BLaER1 treated with 17β-estradiol and CSF1 and Interleukin-3, amounts not matched to agents 10 nM and 100 nM (cell line): ENCODE data around the gene RIC8B.

Experiments
- H3K27ac ChIP-seq, 11 experiments: shearing (Covaris generic); formaldehyde crosslinking; 2 replicates each; pipeline ENCODE4 v1.8.1; 2022
- H3K27me3 ChIP-seq, 11 experiments: shearing (Covaris generic); formaldehyde crosslinking; 2 replicates each; pipeline ENCODE4 v1.8.1; 2022
- H3K36me3 ChIP-seq, 11 experiments: shearing (Covaris generic); formaldehyde crosslinking; 2 replicates each; pipeline ENCODE4 v1.8.1; 2022
- H3K4me1 ChIP-seq, 10 experiments: shearing (Covaris generic); formaldehyde crosslinking; 2 replicates each; pipeline ENCODE4 v1.8.1; 2022
- H3K4me2 ChIP-seq, 11 experiments: shearing (Covaris generic); formaldehyde crosslinking; 2 replicates each; pipeline ENCODE4 v1.8.1; 2022
- H3K4me3 ChIP-seq, 10 experiments: shearing (Covaris generic); formaldehyde crosslinking; 2 replicates each; pipeline ENCODE4 v1.8.1; 2022
- H3K9ac ChIP-seq, 11 experiments: shearing (Covaris generic); formaldehyde crosslinking; 2 replicates each; pipeline ENCODE4 v1.8.1; 2022
- H3K9me3 ChIP-seq, 11 experiments: shearing (Covaris generic); formaldehyde crosslinking; replicated peaks in 1 of 11; 2 replicates each; pipeline ENCODE4 v1.8.1; 2022
- H4K20me1 ChIP-seq, 11 experiments: shearing (Covaris generic); formaldehyde crosslinking; 2 replicates each; pipeline ENCODE4 v1.8.1; 2022
- Cebpa-rat ChIP-seq, 11 experiments: shearing (Covaris generic); IDR thresholded peaks; 2 replicates each; pipeline ENCODE4 v1.8.1; 2022

Gene RIC8B

DNA sequence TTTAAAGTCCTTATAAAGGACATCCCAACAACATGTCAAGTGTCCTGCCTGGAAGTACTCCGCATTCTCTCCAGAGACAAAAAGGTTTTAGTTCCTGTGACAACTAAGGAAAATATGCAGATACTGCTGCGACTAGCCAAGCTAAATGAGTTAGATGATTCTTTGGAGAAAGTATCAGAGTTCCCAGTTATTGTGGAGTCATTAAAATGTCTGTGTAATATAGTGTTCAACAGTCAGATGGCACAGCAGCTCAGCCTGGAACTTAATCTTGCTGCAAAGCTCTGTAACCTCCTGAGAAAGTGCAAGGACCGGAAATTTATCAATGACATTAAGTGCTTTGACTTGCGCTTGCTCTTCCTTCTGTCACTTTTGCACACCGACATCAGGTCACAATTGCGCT lies 40.2 kb downstream of the RIC8B start:
- no peak for TF ChIP-seq Cebpa-rat (IDR thresholded peaks at IDR 0.05)
- no peak overlapping the region for H3K27ac ChIP-seq
- H3K9ac ChIP-seq = no peak overlapping the region
- H3K36me3 ChIP-seq = peaks cover 14 to 59% (median 34%) of the 10 kb centered on the region in 11 experiments
- no peak overlapping the region for H3K4me2 ChIP-seq
- no peaks in the 10 kb centered on the region for H3K9me3 ChIP-seq
- H3K4me3 ChIP-seq = no peak overlapping the region
- no peaks in the 10 kb centered on the region for H3K4me1 ChIP-seq
- H3K27me3 ChIP-seq = no peaks in the 10 kb centered on the region
- peaks cover 0 to 5% (median 0%) of the 10 kb centered on the region in 11 experiments; a peak in 1 of 22 replicates for H4K20me1 ChIP-seq

DNA sequence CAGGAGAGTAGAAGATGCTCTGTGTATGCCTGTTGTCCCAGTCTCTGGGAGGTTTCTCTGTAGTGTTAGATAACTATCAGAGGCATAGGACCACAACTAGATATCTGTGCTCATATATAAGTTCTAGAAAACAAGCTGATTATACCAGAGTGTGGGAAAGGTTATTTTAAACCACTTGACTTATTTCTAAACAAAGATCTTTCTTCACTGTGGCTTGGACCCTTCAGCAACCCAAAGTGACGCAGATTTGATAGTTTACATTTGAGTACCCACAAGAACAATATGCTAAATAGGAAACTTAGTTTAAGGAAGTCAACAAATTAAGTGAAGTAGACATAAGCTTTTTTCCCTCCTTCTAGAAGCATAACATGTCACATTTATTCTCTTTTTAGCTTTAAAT lies 41.3 kb downstream of the RIC8B start:
- Histone ChIP-seq H3K9me3 (no peaks in the 10 kb centered on the region), H3K27me3 (no peaks in the 10 kb centered on the region), H3K4me1 (no peaks in the 10 kb centered on the region), H3K9ac (no peak overlapping the region), H3K4me2 (no peak overlapping the region), H3K36me3 (peaks cover 14 to 54% (median 34%) of the 10 kb centered on the region in 11 experiments), H4K20me1 (peaks cover 0 to 5% (median 0%) of the 10 kb centered on the region in 11 experiments; a peak in 1 of 22 replicates), H3K4me3 (no peak overlapping the region), H3K27ac (no peak overlapping the region)
- TF ChIP-seq Cebpa-rat (IDR thresholded peaks at IDR 0.05) = no peak

DNA sequence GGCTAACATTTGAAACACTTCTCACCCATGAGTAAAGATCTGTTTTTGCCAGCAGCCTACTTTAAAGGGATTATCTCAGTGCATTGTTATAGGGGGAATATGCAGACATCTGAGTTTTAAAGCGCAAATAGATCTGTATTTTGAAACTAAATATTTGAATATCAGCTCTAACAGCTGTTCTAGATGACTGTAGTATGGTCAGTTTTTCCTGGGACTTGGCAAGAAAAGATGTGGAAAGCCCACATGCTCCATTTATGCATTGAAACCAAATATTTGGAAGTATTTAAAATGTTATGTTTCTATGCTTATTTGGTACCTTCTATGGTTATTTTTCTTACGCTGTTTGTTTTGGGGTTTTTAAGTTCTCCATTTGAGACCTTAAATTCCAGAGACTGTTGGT lies 41.7 kb downstream of the RIC8B start:
- no peak for TF ChIP-seq Cebpa-rat (IDR thresholded peaks at IDR 0.05)
- Histone ChIP-seq H3K4me2 (no peak overlapping the region), H3K4me1 (no peaks in the 10 kb centered on the region), H3K4me3 (no peak overlapping the region), H4K20me1 (peaks cover 0 to 5% (median 0%) of the 10 kb centered on the region in 11 experiments; a peak in 1 of 22 replicates), H3K36me3 (peaks cover 14 to 59% (median 39%) of the 10 kb centered on the region in 11 experiments), H3K27ac (no peak overlapping the region), H3K9ac (no peak overlapping the region), H3K27me3 (no peaks in the 10 kb centered on the region), H3K9me3 (no peaks in the 10 kb centered on the region)

DNA sequence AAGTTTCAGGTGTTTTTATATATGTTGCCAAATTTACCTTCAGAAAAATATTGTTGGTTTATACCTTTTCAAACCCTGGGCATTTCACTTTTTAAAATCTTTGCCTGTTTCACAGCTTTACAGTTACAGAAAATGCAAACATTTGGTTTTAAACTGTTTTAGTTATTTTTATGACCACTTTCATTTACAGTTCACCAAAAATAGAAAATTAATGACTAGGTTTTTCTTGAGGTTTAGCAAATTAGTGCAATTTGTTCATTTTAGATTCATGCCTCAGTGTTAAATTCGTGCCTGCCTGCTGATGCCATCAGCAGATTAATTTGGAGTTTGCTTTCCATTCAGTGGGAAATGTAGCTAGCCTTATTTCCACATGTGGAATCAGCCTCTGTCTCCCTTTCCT lies 45.5 kb downstream of the RIC8B start:
- Histone ChIP-seq H4K20me1 (0 out of 22 replicates have a peak, but pooled peaks cover 0 to 3% (median 0%) of the 10 kb centered on the region in 11 experiments), H3K4me2 (no peak overlapping the region), H3K4me1 (no peaks in the 10 kb centered on the region), H3K27me3 (no peaks in the 10 kb centered on the region), H3K9ac (no peak overlapping the region), H3K36me3 (peaks cover 13 to 62% (median 43%) of the 10 kb centered on the region in 11 experiments), H3K4me3 (no peak overlapping the region), H3K9me3 (no peaks in the 10 kb centered on the region), H3K27ac (no peak overlapping the region)
- no peak for TF ChIP-seq Cebpa-rat (IDR thresholded peaks at IDR 0.05)

DNA sequence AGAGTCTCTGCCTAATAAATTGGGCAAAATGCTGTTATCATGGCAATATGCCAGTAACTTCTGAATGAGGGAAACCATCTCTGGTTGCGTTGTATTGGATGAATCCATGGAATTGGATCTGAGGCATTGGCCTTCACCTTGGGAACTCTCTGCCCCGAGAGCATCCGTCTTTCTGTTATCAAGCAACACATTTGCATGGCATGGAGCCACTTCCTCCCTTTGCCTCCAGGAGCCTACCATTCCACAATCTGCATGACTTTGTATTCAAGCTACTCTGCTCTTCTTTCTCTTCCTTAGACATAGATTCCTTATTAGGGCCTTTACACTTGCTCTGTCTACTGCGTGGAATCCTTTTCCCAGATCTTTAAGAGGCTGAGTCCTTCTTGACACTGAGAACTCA lies 57.2 kb downstream of the RIC8B start:
- no peaks in the 10 kb centered on the region for H3K9me3 ChIP-seq
- H4K20me1 ChIP-seq = no peaks in the 10 kb centered on the region
- no peaks in the 10 kb centered on the region for H3K27me3 ChIP-seq
- H3K4me1 ChIP-seq = no peaks in the 10 kb centered on the region
- no peak overlapping the region for H3K9ac ChIP-seq
- H3K4me3 ChIP-seq = no peak overlapping the region
- no peak overlapping the region for H3K27ac ChIP-seq
- TF ChIP-seq Cebpa-rat (IDR thresholded peaks at IDR 0.05) = no peak
- no peak overlapping the region for H3K4me2 ChIP-seq
- peaks cover 0 to 63% (median 26%) of the 10 kb centered on the region in 11 experiments; a peak in 19 of 22 replicates for H3K36me3 ChIP-seq

DNA sequence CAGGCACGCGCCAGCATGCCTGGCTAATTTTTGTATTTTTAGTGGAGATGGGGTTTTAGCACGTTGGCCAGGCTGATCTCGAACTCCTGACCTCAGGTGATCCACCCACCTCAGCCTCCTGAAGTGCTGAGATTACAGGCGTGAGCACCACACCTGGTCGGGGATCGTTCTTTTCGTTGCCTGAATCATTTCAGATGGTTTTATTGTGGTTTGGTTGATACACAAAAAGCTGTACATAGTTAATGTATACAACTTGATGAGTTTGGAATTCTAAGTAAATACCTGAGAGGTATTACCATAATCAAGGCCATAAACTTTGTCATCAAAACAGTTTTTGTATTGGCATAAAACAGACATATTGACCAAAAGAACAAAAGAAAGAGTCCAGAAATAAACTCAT lies 63.3 kb downstream of the RIC8B start:
- Histone ChIP-seq H3K36me3 (peaks cover 3 to 39% (median 10%) of the 10 kb centered on the region in 11 experiments; a peak in 16 of 22 replicates), H3K9me3 (no peaks in the 10 kb centered on the region), H4K20me1 (peaks cover 0 to 9% (median 0%) of the 10 kb centered on the region in 11 experiments; a peak in 2 of 22 replicates), H3K4me2 (no peak overlapping the region), H3K9ac (no peak overlapping the region), H3K27ac (no peak overlapping the region), H3K4me3 (no peak overlapping the region), H3K4me1 (peaks cover 7 to 26% (median 19%) of the 10 kb centered on the region in 10 experiments), H3K27me3 (no peaks in the 10 kb centered on the region)
- no peak for TF ChIP-seq Cebpa-rat (IDR thresholded peaks at IDR 0.05)

DNA sequence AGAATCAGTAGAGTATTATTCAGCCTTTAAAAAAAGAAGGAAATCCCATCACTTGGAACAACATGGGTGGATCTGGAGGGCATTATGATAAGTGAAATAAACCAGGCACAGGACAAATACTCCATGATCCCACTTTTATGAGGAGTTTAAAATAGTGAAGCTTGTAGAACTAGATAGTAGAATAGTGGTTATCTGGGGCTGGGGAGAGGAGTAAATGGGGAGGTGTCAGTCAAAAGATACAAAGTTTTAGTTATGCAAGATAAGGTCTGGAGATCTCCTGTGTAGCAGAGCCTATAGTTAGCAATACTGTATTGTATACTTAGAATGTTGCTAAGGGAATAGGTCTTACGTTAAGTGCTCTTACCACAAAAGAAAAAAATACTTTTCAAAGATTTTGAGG lies 64.9 kb downstream of the RIC8B start:
- TF ChIP-seq Cebpa-rat (IDR thresholded peaks at IDR 0.05) = no peak

DNA sequence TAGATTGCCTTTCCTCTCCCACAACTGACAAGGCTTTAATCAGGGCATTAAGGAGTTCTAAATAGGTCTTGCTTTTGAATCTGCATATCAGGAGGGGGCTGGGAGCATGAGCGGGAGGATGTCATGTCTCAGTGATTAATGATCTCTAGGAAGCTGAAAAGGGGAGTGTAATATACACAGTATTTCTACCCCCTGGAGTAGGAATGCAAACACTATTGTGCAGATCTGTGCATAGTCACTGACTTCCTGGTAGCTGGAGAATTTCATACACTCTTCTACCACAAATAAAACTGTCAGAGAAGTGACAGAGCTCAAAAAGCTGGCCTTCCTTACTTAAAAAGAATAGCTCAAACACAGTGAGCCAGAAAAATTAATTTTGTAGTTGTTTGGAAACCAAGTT lies 65.8 kb downstream of the RIC8B start:
- H3K9ac ChIP-seq = peak overlapping the region in 1 of 11 experiments; percentile 17; a peak in 1 of 22 replicates
- peaks cover 7 to 26% (median 19%) of the 10 kb centered on the region in 10 experiments for H3K4me1 ChIP-seq
- TF ChIP-seq Cebpa-rat (IDR thresholded peaks at IDR 0.05) = no peak
- H3K4me2 ChIP-seq = peak overlapping the region in 3 of 11 experiments; percentile 1 to 28 (median 24); a peak in 4 of 22 replicates
- no peaks in the 10 kb centered on the region for H3K27me3 ChIP-seq
- peaks cover 0 to 9% (median 0%) of the 10 kb centered on the region in 11 experiments; a peak in 2 of 22 replicates for H4K20me1 ChIP-seq
- H3K36me3 ChIP-seq = peaks cover 18 to 54% (median 34%) of the 10 kb centered on the region in 11 experiments; a peak in 21 of 22 replicates
- H3K27ac ChIP-seq = no peak overlapping the region
- no peaks in the 10 kb centered on the region for H3K9me3 ChIP-seq
- no peak overlapping the region for H3K4me3 ChIP-seq

More for the DNA sequence above, 64.9 kb downstream of the RIC8B start:
- no peak overlapping the region for H3K27ac ChIP-seq
- H4K20me1 ChIP-seq = peaks cover 0 to 9% (median 0%) of the 10 kb centered on the region in 11 experiments; a peak in 2 of 22 replicates
- no peak overlapping the region for H3K9ac ChIP-seq
- no peak overlapping the region for H3K4me3 ChIP-seq
- no peaks in the 10 kb centered on the region for H3K27me3 ChIP-seq
- peaks cover 10 to 45% (median 25%) of the 10 kb centered on the region in 11 experiments; a peak in 19 of 22 replicates for H3K36me3 ChIP-seq
- H3K4me1 ChIP-seq = peaks cover 7 to 26% (median 19%) of the 10 kb centered on the region in 10 experiments
- H3K9me3 ChIP-seq = no peaks in the 10 kb centered on the region
- peak overlapping the region in 1 of 11 experiments; percentile 28; a peak in 2 of 22 replicates for H3K4me2 ChIP-seq

DNA sequence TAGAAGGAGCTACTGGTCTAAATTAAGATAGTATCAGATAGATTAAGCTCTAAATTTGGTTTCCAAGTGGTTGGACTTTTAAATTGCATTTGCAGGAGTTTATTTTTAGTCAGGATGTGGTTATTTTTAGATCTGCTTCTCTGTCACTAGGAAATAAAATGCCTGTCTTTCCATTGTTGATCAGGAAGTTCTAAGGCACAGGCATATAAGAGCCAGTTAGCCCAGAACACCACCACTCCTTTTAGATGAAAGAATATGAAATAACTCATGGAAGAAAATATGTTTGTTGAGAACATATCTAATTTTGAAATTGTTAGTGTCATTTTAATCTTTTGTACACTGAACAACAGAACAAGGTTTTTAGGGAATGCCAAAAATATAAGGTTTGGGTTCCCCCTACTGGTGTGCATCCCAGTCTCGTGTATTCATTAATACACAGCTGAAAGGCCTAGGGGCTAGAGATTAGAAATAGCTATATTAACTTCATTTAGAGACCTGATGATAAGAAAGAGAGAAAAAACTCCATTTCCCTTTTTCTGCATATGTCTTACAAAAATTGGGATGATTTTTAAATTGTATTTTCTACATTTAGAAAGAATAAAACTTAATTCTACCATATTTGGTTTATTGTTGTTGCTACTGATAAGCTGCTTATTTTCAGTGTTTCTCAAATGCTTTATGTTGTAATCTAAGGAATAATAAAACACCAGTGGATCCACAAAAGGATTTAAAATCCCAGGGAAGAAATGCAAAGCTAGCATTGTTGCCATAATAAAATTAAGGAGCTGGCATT lies 67.2 kb downstream of the RIC8B start:
- H3K4me2 ChIP-seq = peak overlapping the region in 10 of 11 experiments; percentile 14 to 59 (median 31); a peak in 16 of 22 replicates
- TF ChIP-seq Cebpa-rat (IDR thresholded peaks at IDR 0.05) = no peak
- H3K36me3 ChIP-seq = peaks cover 24 to 59% (median 43%) of the 10 kb centered on the region in 11 experiments

More for the DNA sequence above, 67.2 kb downstream of the RIC8B start:
- no peaks in the 10 kb centered on the region for H3K27me3 ChIP-seq
- no peak overlapping the region for H3K4me3 ChIP-seq
- H4K20me1 ChIP-seq = peaks cover 0 to 9% (median 0%) of the 10 kb centered on the region in 11 experiments; a peak in 2 of 22 replicates
- peak overlapping the region in 3 of 11 experiments; percentile 2 to 41 (median 9); a peak in 2 of 22 replicates for H3K9ac ChIP-seq
- H3K4me1 ChIP-seq = peaks cover 7 to 26% (median 19%) of the 10 kb centered on the region in 10 experiments
- no peaks in the 10 kb centered on the region for H3K9me3 ChIP-seq
- no peak overlapping the region for H3K27ac ChIP-seq
